Ureter (tissue), 1 donor: ENCODE measurements around the gene DHH. TPM values are rescaled to one million over a fixed set of nuclear protein-coding genes. Genes with fewer than 3 reads are reported as not detected.
"Not testable (repeated sequence)": the region's sequence is repeated elsewhere in the genome, so short reads cannot be mapped to it uniquely, and the experiment has no call there.

ENCODE experiments used
- DNase-seq: peaks from one replicate; pipeline ENCODE4 v3.0.0-alpha.2; 2020; ENCODE audit warnings: low spot score
- total RNA-seq: library from RNA; stranded (reverse); gene quantifications from one replicate; pipeline ENCODE4 v1.2.4, GENCODE V29; 2023
- donor health status: DM: yes; HTN: yes; CAD: no.

The DHH gene
- 0.70 TPM for total RNA-seq

DNA sequence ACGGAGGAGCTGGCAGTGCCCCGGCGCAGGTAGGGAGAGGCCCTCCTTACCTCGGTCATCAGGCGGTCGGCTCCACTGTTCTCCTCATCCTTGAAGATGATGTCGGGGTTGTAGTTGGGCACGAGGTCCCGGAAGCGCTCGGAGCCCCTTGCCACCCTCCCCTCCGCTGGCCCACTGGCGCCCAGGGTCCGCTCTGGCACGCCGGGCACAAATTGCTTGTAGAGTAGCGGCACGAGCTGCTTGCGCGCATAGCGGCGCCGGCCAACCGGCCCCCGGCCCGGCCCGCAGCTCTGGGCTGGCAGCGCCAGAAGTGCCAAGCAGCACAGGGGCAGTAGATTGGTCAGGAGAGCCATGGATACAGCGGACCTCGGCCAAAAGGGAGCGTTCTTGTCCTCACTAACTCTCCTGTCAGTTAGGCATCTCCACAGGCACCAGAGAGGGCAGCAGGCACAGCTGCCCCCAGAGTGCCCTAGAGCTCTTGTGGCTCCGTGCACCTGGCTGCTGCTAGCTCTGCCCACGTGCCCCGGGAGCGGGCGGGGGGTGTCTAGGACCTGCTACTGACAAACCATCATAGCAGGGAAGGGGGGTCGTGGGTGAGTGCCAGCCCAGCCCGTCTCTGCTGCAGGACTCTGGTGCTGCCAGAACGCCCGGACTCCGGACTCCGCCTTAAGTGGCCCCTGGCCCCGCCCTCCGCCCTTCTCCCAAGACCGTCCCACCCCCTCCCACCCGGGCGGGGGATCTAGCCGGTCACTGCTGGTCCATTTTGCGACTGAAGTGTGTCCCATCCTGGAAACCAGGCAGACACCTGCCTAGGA is at the start of gene DHH:
Gene DHH (minus strand): TSS at position 642 of the 815 bp plus-strand sequence. CDS start 289 bp downstream, at position 353.
- DNase-seq, result no peak

- DNase-seq, result no peak
Observed at GRCh38 chr12:49144384-49144783, 49.8 kb upstream of the DHH start.

GRCh38 chr12:49138999-49139398 is 44.4 kb upstream of the DHH start:
- DNase-seq, result no peak

DNA sequence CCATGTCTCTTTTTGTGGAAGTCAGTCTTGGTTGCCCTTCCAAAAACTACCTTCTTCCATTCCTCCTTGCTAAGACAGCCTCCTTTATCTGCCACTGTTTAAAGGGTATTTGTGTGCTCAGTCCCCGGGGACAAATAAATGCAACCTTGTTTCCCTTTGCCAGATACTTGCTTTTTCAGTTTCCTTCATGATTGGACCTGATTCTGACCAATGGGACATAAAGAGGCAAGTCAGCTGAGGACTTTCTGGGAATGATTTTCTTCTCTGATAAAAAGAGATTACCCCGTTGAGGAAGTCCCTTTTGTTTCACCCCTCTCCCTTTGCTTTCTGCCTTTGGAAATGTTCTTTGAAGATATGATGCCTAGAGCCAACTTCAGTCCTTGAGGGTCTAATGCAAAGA is 44.0 kb upstream of the DHH start:
- no peak for DNase-seq

GRCh38 chr12:49137476-49137875 is 42.9 kb upstream of the DHH start:
- DNase-seq, result no peak

DNA sequence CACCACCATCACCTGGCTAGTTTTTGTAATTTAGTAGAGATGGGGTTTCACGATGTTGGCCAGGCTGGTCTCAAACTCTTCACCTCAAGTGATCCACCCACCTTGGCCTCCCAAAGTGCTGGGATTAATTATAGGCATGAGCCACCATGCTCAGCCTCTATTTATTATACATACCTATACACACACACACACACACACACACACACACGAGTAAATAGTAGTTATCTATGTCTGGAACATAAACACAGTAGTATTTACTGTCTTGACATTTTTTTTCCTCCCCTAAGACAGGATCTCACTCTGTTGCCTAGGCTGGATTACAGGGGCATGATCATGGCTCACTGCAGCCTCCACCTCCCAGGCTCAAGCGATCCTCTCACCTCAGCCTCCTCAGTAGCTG is 42.4 kb upstream of the DHH start:
- DNase-seq, result not testable (repeated sequence)

DNA sequence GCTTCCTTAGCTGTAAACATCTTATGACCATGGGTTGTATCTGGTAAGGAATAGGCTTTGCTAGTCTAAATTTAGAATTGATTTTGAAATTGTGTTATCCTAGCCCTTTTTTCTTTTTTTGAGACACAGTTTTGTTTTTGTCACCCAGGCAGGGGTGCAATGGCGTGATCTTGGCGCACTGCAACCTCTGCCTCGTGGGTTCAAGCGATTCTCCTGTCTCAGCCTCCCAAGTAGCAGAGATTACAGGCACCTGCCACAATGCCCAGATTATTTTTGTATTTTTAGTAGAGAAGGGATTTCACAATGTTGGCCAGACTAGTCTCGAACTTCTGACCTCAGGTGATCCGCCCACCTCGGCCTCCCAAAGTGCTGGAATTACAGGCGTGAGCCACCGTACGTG is 39.0 kb upstream of the DHH start:
- no peak for DNase-seq

DNA sequence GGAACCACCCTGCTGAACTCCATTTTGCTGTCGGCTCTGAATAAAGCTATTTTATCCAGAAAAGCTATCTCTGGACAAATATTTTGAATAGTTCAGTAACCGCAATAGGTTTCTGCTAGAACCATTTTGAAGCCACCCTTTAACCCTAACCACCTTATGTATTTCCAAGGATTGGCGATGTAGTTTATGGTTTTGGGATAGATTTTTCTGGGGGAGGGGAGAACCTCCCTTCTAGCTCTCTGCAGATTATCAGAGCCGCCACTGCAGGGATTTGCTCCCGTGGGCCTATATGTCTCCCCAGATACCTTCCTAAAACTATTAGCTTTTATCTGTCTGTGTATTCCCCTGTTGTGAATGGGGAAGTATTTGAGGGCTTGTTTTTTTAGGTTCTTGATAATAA is 38.4 kb upstream of the DHH start:
- DNase-seq, result no peak

GRCh38 chr12:49131894-49132461 is 37.4 kb upstream of the DHH start:
- no peak for DNase-seq

DNA sequence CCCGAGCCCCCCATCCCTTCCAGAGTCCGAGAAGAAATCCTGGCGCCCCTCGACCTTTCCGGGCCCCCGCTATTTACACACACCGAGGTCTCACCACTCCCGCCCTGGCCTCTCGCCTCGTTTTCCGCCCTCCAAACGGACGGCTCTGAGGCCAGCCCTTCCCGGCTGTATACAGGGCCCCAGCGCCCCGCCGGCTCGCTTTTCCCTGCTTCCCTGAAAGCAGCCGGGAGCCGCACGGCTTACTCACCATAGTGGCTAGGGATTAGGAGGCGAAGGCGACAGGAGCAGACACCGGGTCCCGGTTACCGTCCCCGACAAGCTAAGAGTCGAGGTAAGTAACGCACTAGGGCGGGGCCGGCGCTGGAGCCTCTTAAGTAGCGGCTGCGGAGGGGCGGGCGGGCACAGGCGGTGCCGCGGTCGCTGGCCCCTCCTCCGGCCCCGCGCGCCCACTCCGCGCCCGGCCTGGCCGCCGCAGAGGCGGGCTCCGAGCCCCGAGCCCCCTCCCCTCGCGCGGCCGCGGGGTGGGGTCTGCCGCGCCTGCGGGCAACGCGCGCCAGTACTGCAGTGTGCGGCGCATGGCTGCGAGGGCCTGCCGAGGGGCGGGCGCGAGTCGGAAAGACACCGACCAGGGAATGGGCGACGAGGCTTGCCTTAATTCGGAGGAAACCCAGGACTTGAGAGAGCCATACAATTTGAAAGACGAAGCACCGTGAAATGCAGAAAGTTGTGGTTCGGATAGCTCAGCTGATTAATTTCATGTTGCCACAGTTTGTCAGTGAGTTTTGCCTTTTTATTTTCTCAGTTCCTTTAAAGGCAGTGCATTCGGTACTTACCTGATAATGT is 36.7 kb upstream of the DHH start, which contains the start of gene TUBA1B:
Gene TUBA1B (minus strand): TSS at position 345 of the 843 bp plus-strand sequence. CDS start 95 bp downstream, at position 250.
- peak; percentile 92 for DNase-seq

DNA sequence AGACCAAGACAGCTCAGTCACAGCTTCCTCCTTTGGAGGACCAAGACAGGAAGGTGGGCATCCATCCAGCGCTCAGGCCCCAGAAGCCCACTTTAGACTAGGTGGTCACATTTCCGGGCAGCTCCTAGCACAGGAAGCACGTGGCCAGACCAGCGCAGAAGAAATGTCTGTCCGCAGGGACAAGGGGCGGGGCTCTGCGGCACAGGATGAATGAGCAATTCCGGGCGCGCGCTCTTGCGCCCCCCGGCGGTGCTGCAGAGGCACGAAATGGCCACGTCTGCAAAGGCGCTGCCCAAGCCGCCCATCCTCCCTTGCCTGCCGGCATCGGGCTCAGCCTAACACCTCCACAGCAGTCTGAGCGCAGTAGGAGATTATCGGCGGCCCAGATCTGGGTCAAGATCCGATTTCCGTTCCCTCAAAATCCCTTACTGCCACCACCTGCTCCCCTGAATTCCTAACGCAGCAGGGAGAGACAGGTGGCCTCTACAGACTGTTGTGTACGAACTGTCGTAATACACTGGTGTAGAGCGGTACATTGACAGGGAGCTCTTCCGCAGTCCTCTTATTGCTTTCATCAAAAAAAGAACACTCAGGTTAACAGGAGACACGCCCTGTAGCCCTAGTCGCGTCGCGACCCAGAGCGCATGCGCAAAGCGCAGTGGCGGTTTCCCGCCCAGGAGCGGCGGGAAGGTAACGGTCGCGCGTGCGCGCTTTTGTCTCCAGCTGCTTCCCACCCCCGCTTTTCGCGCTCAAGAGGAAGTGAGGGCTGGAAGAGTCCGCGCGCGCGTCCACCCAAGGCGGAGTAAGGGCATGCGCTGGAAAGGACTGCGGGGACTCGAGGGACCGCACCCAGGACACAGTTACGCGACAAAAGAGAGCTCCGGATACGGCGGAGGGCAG is 35.8 kb upstream of the DHH start:
- peak; percentile 96 for DNase-seq

DNA sequence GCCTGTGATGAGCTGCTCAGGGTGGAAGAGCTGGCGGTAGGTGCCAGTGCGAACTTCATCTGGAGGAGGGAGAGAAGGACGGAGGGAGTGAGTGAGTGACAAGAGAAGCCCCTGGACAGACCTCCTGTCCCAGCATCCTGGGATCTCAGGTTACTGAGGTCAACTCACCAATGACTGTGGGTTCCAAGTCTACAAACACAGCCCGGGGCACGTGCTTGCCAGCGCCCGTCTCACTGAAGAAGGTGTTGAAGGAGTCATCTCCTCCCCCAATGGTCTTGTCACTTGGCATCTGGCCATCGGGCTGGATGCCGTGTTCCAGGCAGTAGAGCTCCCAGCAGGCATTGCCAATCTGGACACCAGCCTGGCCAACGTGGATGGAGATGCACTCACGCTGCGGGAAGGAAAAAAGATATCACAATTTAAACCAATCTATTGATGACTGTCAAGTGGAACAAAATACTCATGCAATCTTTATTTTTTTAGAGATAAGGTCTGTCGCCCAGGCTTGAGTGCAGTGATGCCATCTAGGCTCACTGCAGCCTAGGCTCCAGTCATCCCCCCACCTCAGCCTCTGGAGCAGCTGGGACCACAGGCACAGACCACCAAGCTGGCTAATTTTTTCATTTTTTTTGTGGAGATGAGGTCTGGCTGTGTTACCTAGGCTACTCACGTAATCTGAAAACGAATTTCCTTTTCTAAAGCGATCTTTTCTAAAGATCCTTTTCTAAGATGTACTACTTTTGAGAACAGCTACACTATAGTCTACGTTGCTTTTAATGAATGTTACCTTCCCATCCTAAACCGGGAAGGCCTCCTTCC is 34.9 kb upstream of the DHH start:
- no peak for DNase-seq

DNA sequence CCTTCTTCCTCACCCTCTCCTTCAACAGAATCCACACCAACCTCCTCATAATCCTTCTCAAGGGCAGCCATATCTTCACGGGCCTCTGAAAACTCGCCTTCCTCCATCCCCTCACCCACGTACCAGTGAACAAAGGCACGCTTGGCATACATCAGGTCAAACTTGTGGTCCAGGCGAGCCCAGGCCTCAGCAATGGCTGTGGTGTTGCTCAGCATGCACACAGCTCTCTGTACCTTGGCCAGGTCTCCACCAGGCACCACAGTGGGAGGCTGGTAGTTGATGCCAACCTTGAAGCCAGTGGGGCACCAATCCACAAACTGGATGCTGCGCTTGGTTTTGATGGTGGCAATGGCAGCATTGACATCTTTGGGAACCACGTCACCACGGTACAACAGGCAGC is 33.4 kb upstream of the DHH start:
- DNase-seq, result not testable (repeated sequence)

- no peak for DNase-seq
Observed at GRCh38 chr12:49126852-49127763, 32.5 kb upstream of the DHH start.

DNA sequence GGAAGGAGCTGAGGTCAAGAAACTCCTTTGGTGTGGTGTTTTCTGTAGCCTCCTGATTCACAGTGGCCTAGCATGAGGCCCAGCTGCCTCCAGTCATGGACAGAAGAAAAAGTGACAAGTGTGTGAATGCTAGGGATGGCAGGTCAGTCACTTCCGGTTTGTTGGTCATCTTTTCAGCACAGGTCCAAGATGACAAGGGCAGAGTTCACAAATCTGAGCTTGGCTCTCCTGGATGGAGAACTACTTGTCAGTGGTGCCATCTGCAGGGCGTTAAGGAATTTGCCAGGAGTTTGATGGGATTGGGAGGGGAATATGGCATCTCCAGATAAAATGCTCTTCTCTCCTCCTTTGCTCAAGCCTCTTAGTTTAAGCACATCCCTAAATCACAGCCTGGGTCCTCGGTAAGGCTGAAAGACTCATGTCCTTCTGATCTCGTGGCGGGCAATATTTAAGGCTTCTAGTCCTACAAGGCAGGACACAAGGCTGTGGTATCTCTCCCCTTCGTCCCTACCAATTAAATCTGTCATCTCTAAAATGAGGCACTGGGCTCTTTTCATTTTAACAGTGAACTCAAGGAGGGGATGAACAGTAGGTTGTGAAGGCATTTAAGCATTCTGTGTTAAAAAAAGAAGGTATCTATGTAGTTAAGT is 26.6 kb upstream of the DHH start:
- no peak for DNase-seq

DNA sequence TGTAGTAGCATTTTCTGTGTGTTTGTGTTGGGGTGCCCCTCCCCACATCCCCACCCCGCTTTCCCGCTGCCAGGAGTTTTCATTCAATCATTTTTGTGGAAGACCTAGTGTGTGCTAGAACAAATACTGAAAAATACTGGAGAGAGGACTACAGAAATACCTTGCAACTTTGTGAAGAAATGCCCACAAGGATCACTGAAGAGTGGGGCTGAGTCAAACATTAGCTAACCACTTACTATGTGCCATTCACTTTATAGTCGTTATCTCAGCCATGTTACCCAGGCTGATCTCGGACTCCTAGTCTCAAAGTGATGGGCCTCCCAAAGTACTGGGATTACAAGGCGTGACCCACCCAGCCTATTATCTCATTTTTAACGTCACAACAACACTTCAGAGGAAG is 16.6 kb upstream of the DHH start:
- no peak for DNase-seq

GRCh38 chr12:49110464-49111155 is 16.0 kb upstream of the DHH start, which contains the start of gene LMBR1L:
LMBR1L (minus strand) TSS chr12:49110847; CDS start chr12:49110555, 292 bp downstream.
- DNase-seq, result peak; percentile 98
